Activated naive CD4-positive, alpha-beta T cell treated with anti-CD3 and anti-CD28 coated beads, Interleukin-2, amount 10 ng/mL, durations not matched to agents 7 days and 5 days (primary cell): ENCODE measurements around the gene PZP.
"Not testable (repeated sequence)": the region's sequence is repeated elsewhere in the genome, so short reads cannot be mapped to it uniquely, and the experiment has no call there.

ENCODE experiments used
- CTCF ChIA-PET: fragments of 350-600 bp; sonication (Branson Sonifier 250); formaldehyde crosslinking; loops from one replicate; lab custom pipeline; 2021; ENCODE audit warnings: antibody characterized with exemption; lab: Charles Lee
- DNase-seq: peaks from one replicate; pipeline ENCODE4 v3.0.0-alpha.2; 2020
- H3K27ac Mint-ChIP-seq: one replicate; pipeline ENCODE4 v1.8.0; 2021; ENCODE audit warnings: mild to moderate bottlenecking, moderate library complexity, mixed read lengths
- H3K27me3 Mint-ChIP-seq: one replicate; pipeline ENCODE4 v1.8.0; 2021; ENCODE audit warnings: mild to moderate bottlenecking, mixed read lengths
- H3K36me3 Mint-ChIP-seq: one replicate; pipeline ENCODE4 v1.8.0; 2021; ENCODE audit warnings: mixed read lengths
- H3K4me1 Mint-ChIP-seq: one replicate; pipeline ENCODE4 v1.8.0; 2021; ENCODE audit warnings: mixed read lengths
- H3K4me3 Mint-ChIP-seq: one replicate; pipeline ENCODE4 v1.8.0; 2021; ENCODE audit warnings: mild to moderate bottlenecking, moderate library complexity, mixed read lengths
- H3K9me3 Mint-ChIP-seq: one replicate; pipeline ENCODE4 v1.8.0; 2021; ENCODE audit warnings: mixed read lengths

The PZP gene

GRCh38 chr12:9208229-9208628 lies at the start of gene PZP:
Gene PZP, minus strand, starts transcription at chr12:9208395. Its CDS starts 54 bp downstream, at chr12:9208341.
- Mint-ChIP-seq H3K27ac (no peak within 1 kb of the TSS), H3K4me3 (no peak within 1 kb of the TSS), H3K9me3 (no peaks in the 10 kb centered on the region), H3K36me3 (no peaks in the 10 kb centered on the region), H3K4me1 (no peaks in the 10 kb centered on the region), H3K27me3 (peaks cover 3% of the 10 kb centered on the region)
- CTCF ChIA-PET = no interaction called here
- DNase-seq = no peak

DNA sequence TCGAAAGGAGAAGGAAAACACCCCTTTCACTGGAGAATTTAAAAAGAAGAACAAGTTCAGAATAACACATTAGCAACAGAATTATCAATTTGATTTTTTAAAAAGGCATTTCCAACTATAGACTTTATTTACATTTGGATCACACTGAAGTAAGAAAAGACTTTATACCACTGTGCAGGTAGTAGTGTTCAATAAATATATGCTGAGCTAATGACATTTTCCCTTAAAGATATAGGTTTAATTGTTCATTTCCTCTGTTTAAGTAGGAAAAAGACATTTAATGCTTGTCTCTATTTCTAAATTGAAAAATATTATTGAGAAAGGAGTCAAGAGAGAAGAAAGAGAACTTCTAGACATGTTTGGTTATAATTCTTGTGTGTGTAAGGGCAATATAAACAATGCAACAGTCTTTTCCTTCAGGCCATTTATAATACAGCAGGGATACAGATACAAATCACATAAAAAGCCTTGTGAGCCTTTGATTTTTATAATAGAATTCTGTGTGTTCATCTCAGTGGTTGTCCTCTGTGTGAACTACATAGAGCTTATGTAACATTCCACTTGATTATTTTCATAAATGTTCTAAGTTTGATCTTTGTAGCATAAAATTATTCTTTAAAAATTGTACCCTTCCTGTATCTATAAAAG lies 48.7 kb upstream of the PZP start:
- Mint-ChIP-seq H3K4me3 (no peak overlapping the region), H3K27ac (no peak overlapping the region), H3K36me3 (no peaks in the 10 kb centered on the region), H3K27me3 (peaks cover 8% of the 10 kb centered on the region), H3K4me1 (peaks cover 4% of the 10 kb centered on the region), H3K9me3 (peaks cover 2% of the 10 kb centered on the region)
- CTCF ChIA-PET = no interaction called here
- no peak for DNase-seq

DNA sequence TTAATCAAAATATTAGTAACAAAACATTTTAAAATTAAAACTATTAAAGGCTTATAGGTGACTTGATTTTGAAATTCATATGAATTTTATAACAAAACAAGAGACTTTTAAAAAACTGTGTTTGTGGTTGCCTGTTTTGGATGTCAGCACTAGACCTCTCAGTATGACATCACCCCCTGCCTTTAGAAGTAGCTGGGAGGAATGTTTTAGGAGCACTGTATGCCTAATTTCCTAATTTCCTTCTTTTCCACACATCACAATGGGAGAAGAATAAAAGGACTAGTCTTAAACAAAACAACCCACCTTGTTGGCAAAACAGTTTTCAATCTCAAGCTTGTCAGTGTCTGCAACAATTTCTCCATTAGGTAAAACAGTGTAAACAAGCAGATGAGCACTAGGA lies 48.1 kb upstream of the PZP start:
- CTCF ChIA-PET = no interaction called here
- no peak for DNase-seq

DNA sequence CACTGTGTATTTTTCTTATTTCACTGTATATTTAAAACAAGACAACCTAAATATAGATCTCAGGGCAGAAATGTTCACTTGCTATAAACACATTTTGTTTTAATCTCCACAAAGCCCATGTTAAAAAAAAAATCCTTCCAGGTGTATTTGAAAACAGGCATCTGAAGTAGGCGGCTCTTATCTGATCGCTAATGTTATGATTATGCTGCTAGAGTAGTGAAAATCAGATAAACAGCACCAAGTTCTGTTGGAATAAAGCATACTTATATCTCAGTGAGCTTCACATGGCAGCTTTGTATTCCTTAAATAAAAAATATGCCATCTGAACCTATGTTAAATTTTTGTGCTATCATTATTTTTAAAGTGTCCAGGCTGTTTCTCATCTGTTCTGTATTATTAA lies 47.6 kb upstream of the PZP start:
- Mint-ChIP-seq H3K4me1 (peaks cover 4% of the 10 kb centered on the region), H3K9me3 (peaks cover 2% of the 10 kb centered on the region), H3K4me3 (no peak overlapping the region), H3K27me3 (peaks cover 15% of the 10 kb centered on the region), H3K27ac (no peak overlapping the region), H3K36me3 (no peaks in the 10 kb centered on the region)
- no peak for DNase-seq
- CTCF ChIA-PET = no interaction called here

More for the DNA sequence above, 48.1 kb upstream of the PZP start:
- H3K36me3 Mint-ChIP-seq = no peaks in the 10 kb centered on the region
- no peak overlapping the region for H3K4me3 Mint-ChIP-seq
- peaks cover 2% of the 10 kb centered on the region for H3K9me3 Mint-ChIP-seq
- peaks cover 4% of the 10 kb centered on the region for H3K4me1 Mint-ChIP-seq
- peaks cover 12% of the 10 kb centered on the region for H3K27me3 Mint-ChIP-seq
- H3K27ac Mint-ChIP-seq = no peak overlapping the region

DNA sequence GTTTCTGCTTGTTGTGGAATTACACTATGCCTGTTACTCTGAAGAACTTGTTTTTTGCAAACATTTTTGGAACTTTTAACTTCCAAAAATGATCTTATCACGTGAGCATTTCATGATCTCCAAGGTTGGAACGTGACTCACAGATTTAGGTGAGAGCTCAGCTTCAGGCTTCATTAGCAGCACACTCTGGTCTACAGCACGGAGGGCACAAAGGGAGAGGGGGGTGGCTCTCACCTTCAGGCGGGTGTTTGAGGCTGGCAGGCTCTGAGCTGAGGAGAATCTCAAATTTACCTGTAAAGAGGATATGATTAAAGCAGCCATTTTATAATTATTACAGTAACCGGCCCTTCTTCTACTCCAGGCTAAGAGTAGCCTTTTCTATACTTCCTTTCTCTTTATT lies 45.3 kb upstream of the PZP start:
- Mint-ChIP-seq H3K4me1 (peaks cover under 1% of the 10 kb centered on the region), H3K4me3 (no peak overlapping the region), H3K36me3 (no peaks in the 10 kb centered on the region), H3K9me3 (peaks cover 4% of the 10 kb centered on the region), H3K27ac (no peak overlapping the region), H3K27me3 (peaks cover 13% of the 10 kb centered on the region)
- no peak for DNase-seq
- CTCF ChIA-PET = no interaction called here

DNA sequence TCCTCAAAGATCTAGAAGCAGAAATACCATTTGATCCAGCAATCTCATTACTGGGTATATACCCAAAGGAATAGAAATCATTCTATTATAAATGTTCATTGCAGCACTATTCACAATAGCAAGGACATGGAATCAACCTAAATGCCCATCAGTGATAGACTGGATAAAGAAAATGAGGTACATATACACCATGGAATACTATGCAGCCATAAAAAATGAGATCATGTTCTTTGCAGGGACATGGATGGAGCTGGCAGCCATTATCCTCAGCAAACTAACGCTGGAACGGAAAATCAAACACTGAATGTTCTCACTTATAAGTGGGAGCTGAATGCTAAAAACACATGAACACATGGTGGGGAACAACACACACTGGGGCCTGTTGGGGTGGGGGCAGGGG lies 44.6 kb upstream of the PZP start:
- DNase-seq, H3K9me3 Mint-ChIP-seq, H3K36me3 Mint-ChIP-seq, H3K4me1 Mint-ChIP-seq, CTCF ChIA-PET, H3K4me3 Mint-ChIP-seq, H3K27ac Mint-ChIP-seq: not testable (repeated sequence)
- H3K27me3 Mint-ChIP-seq = peaks cover 13% of the 10 kb centered on the region

- Mint-ChIP-seq H3K9me3 (peaks cover 4% of the 10 kb centered on the region), H3K27ac (no peak overlapping the region), H3K4me1 (no peaks in the 10 kb centered on the region), H3K27me3 (peaks cover 13% of the 10 kb centered on the region), H3K36me3 (no peaks in the 10 kb centered on the region), H3K4me3 (no peak overlapping the region)
- no peak for DNase-seq
- CTCF ChIA-PET = no interaction called here
Measured at GRCh38 chr12:9252256-9252655, 44.1 kb upstream of the PZP start.

GRCh38 chr12:9248435-9248834 lies 40.2 kb upstream of the PZP start:
- H3K4me3 Mint-ChIP-seq = no peak overlapping the region
- H3K36me3 Mint-ChIP-seq = no peaks in the 10 kb centered on the region
- peaks cover 13% of the 10 kb centered on the region for H3K27me3 Mint-ChIP-seq
- DNase-seq = no peak
- H3K9me3 Mint-ChIP-seq = peaks cover 4% of the 10 kb centered on the region
- CTCF ChIA-PET = no interaction called here
- H3K4me1 Mint-ChIP-seq = peaks cover 8% of the 10 kb centered on the region
- no peak overlapping the region for H3K27ac Mint-ChIP-seq

GRCh38 chr12:9244894-9245293 lies 36.7 kb upstream of the PZP start:
- Mint-ChIP-seq H3K9me3 (no peaks in the 10 kb centered on the region), H3K27ac (no peak overlapping the region), H3K4me1 (peaks cover 19% of the 10 kb centered on the region), H3K27me3 (peaks cover 13% of the 10 kb centered on the region), H3K36me3 (peaks cover 1% of the 10 kb centered on the region), H3K4me3 (no peak overlapping the region)
- no peak for DNase-seq
- CTCF ChIA-PET = no interaction called here

DNA sequence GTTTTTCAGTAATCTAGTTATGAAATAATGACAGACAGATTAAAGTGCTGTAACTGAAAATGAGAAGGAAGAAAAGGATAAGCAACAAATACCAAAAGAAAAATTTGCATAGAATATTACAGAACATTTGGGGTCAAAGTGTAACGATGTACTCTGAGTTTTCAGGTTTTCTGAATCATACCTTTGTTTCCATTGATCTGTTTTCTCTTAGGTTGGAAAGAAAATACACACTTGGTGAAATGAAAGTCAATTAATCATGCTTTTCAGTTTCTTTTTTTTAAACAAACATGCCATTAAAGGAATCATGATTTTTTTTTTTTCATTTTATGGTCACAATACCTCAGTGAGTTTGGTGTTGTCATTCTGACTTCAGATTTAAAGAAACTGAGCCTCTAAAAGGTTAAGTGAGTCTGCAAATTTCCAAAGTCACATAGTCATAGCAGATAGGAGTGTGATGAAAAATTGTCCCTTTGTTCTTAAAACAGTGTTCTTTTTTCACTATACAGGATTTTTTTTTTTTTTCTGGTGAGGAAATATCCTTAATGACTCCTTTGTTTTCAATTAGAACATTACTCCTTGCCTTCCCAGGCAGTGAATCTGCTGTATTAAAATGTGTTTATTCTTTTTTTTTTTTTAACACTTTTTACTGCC lies 35.9 kb upstream of the PZP start:
- DNase-seq = no peak
- peaks cover 19% of the 10 kb centered on the region for H3K4me1 Mint-ChIP-seq
- H3K27ac Mint-ChIP-seq = no peak overlapping the region

DNA sequence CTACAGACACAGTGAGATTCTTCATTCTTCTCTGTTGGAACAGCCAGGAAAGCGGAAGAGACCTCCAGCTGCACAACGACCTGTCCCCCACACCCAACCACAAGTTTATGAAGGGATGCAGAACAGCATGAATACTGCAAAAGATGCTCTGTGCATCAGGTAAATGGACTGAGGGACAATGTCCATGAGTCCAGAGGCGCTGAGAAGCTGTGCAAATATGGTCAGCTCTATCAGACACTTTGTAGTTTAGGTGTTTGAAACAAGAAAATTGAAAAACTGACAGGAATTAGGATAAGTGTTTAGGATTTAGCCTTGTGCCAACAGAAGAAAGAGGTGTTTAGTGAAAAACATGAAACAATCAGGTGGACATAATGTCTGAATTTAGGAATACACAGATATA lies 33.1 kb upstream of the PZP start:
- DNase-seq = no peak
- CTCF ChIA-PET = no interaction called here
- no peak overlapping the region for H3K4me3 Mint-ChIP-seq
- no peak overlapping the region for H3K27ac Mint-ChIP-seq
- peaks cover 19% of the 10 kb centered on the region for H3K4me1 Mint-ChIP-seq
- no peaks in the 10 kb centered on the region for H3K9me3 Mint-ChIP-seq
- H3K27me3 Mint-ChIP-seq = peaks cover 19% of the 10 kb centered on the region
- peaks cover 1% of the 10 kb centered on the region for H3K36me3 Mint-ChIP-seq

More for the DNA sequence above, 35.9 kb upstream of the PZP start:
- Mint-ChIP-seq H3K36me3 (peaks cover 1% of the 10 kb centered on the region), H3K9me3 (no peaks in the 10 kb centered on the region), H3K27me3 (peaks cover 14% of the 10 kb centered on the region), H3K4me3 (no peak overlapping the region)
- CTCF ChIA-PET = no interaction called here

GRCh38 chr12:9240776-9241175 lies 32.6 kb upstream of the PZP start:
- Mint-ChIP-seq H3K9me3 (no peaks in the 10 kb centered on the region), H3K27me3 (peaks cover 19% of the 10 kb centered on the region), H3K4me1 (peaks cover 19% of the 10 kb centered on the region), H3K36me3 (peaks cover 1% of the 10 kb centered on the region), H3K4me3 (peak overlapping the region; percentile 6), H3K27ac (no peak overlapping the region)
- DNase-seq = no peak
- CTCF ChIA-PET = no interaction called here

DNA sequence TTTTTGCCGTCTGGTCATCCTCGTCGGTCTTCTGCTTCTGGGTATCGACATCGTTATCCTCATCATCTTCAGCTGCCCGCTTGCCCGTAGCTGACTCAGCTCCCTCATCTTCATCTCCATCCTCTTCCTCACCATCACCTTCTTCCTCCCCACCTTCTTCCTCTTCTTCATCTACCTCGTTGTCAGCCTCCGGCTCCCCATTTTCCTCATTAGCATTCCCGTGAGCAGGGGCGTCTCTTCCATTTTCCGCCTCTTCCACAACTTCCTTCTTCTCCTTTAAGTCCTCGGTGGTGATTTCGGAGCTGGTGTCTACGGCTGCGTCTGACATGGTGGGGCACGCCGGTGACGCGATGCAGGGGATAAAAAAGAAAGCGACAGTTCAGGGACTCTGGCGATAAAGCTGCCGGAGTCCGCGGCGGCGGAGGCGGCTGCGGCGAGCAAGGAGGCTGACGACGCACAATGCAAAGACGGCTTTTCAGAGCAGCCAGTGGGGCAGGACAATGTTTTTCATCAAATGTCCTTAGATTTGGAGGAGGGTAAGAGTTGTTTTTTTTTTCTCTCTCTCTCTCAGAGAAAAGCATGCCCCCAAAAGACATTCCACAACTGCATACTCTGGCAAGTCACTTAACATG lies 31.9 kb upstream of the PZP start:
- H3K36me3 Mint-ChIP-seq, H3K27ac Mint-ChIP-seq, H3K9me3 Mint-ChIP-seq, CTCF ChIA-PET: not testable (repeated sequence)
- DNase-seq = peak; percentile 49
- peaks cover 19% of the 10 kb centered on the region for H3K27me3 Mint-ChIP-seq
- peak overlapping the region; percentile 70 for H3K4me3 Mint-ChIP-seq
- H3K4me1 Mint-ChIP-seq = peaks cover 16% of the 10 kb centered on the region

DNA sequence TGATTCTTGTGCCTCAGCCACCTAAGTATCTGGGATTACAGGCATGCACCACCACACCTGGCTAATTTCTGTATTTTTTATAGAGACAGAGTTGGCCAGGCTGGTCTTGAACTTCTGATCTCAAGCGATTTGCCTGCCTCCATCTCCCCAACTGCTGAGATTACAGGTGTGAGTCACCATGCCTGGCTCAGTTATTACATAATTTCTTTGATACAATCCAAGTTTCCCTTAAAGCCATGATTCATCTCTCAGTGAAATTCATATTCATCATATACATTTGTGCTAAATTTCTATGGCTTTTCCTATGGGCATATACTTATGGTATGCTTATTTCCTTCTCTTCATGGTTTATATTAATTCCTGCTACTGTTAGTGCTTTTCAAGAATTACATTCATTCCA lies 29.1 kb upstream of the PZP start:
- DNase-seq = no peak
- peaks cover 21% of the 10 kb centered on the region for H3K27me3 Mint-ChIP-seq
- CTCF ChIA-PET = no interaction called here
- peaks cover 11% of the 10 kb centered on the region for H3K4me1 Mint-ChIP-seq
- no peaks in the 10 kb centered on the region for H3K9me3 Mint-ChIP-seq
- no peak overlapping the region for H3K27ac Mint-ChIP-seq
- no peak overlapping the region for H3K4me3 Mint-ChIP-seq
- H3K36me3 Mint-ChIP-seq = peaks cover 1% of the 10 kb centered on the region

- H3K4me1 Mint-ChIP-seq = peaks cover 6% of the 10 kb centered on the region
- no peak overlapping the region for H3K27ac Mint-ChIP-seq
- CTCF ChIA-PET = interaction anchor here (1.2 kb wide), 1 partner anchor 8 kb away, joined by 3 read pairs; no protein-coding TSS in a partner anchor
- H3K27me3 Mint-ChIP-seq = peaks cover 19% of the 10 kb centered on the region
- no peaks in the 10 kb centered on the region for H3K9me3 Mint-ChIP-seq
- DNase-seq = no peak
- H3K4me3 Mint-ChIP-seq = no peak overlapping the region
- H3K36me3 Mint-ChIP-seq = peaks cover 1% of the 10 kb centered on the region
Measured at GRCh38 chr12:9235519-9235918, 27.3 kb upstream of the PZP start.
